ENCODE data around the gene TEX44.
"Not testable (repeated sequence)": the region's sequence is repeated elsewhere in the genome, so short reads cannot be mapped to it uniquely, and the experiment has no call there.

TEX44 gene

DNA sequence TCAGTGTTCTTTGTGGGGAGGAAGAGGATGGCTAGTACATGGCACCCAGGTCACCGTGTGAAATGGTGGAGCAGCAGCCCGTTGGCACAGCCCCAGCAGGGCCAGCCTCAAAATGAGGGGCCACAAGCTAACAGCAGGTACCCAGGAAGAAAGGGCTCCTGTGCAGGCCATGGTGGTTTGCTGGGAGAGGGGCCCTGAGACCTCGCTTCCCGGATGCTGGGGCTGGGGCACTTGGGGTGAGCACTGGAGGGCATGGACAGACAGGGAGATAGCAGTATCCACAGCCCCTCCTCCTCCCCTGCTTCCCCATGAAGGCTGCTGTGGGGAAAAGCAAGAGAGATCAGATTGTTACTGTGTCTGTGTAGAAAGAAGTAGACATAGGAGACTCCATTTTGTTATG, 16.2 kb upstream of the TEX44 start:
- H3K27ac ChIP-seq: no peak overlapping the region
- H3K4me3 ChIP-seq (ENCODE audit: low read depth, low read length): no peak overlapping the region
- in situ Hi-C loops (cut with HindIII; ENCODE audit: low pct_ligation_motif_present, low sequenced_read_pairs): no loop called here
- TF ChIP-seq, protein P1, sequence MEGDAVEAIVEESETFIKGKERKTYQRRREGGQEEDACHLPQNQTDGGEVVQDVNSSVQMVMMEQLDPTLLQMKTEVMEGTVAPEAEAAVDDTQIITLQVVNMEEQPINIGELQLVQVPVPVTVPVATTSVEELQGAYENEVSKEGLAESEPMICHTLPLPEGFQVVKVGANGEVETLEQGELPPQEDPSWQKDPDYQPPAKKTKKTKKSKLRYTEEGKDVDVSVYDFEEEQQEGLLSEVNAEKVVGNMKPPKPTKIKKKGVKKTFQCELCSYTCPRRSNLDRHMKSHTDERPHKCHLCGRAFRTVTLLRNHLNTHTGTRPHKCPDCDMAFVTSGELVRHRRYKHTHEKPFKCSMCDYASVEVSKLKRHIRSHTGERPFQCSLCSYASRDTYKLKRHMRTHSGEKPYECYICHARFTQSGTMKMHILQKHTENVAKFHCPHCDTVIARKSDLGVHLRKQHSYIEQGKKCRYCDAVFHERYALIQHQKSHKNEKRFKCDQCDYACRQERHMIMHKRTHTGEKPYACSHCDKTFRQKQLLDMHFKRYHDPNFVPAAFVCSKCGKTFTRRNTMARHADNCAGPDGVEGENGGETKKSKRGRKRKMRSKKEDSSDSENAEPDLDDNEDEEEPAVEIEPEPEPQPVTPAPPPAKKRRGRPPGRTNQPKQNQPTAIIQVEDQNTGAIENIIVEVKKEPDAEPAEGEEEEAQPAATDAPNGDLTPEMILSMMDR (IDR thresholded peaks at IDR 0.05; ENCODE audit: low read depth, low read length, missing control alignments): no peak
- H3K27me3 ChIP-seq (replicated peaks): no peaks in the 10 kb centered on the region
- no peak for DNase-seq
- H3K36me3 ChIP-seq (replicated peaks): no peaks in the 10 kb centered on the region

DNA sequence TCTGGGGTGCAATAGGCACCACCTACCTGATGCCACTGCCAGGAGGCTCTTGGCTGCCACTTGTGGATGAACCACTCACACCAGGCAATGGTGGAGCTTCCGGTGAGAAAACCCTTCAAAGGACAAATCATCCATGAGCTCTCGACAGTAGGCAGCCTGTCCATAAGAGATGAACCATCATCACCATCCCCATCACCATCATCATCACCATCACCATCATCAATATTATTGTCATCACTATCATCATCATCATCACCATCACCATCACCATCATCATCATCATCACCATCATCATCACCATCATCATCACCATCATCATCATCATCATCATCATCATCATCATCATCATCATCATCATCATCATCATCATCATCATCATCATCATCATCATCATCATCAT, 14.0 kb upstream of the TEX44 start:
- H3K27me3 ChIP-seq (replicated peaks); DNase-seq; H3K27ac ChIP-seq; H3K36me3 ChIP-seq (replicated peaks); H3K4me3 ChIP-seq (ENCODE audit: low read depth, low read length); in situ Hi-C loops (cut with HindIII; ENCODE audit: low pct_ligation_motif_present, low sequenced_read_pairs): not testable (repeated sequence)

- in situ Hi-C loops (cut with HindIII; ENCODE audit: low pct_ligation_motif_present, low sequenced_read_pairs): no loop called here
- Histone ChIP-seq H3K27ac (no peak overlapping the region), H3K36me3 (replicated peaks) (no peaks in the 10 kb centered on the region), H3K4me3 (ENCODE audit: low read depth, low read length) (no peak overlapping the region), H3K27me3 (replicated peaks) (no peaks in the 10 kb centered on the region)
- no peak for DNase-seq
- TF ChIP-seq, protein P1 (IDR thresholded peaks at IDR 0.05; ENCODE audit: low read depth, low read length, missing control alignments): no peak
Measured at GRCh38 chr2:231579560-231579959, 13.1 kb upstream of the TEX44 start.

GRCh38 chr2:231581328-231581727, 11.3 kb upstream of the TEX44 start:
- TF ChIP-seq, protein P1 (IDR thresholded peaks at IDR 0.05; ENCODE audit: low read depth, low read length, missing control alignments): no peak
- no peak overlapping the region for H3K27ac ChIP-seq
- in situ Hi-C loops (cut with HindIII; ENCODE audit: low pct_ligation_motif_present, low sequenced_read_pairs): no loop called here

DNA sequence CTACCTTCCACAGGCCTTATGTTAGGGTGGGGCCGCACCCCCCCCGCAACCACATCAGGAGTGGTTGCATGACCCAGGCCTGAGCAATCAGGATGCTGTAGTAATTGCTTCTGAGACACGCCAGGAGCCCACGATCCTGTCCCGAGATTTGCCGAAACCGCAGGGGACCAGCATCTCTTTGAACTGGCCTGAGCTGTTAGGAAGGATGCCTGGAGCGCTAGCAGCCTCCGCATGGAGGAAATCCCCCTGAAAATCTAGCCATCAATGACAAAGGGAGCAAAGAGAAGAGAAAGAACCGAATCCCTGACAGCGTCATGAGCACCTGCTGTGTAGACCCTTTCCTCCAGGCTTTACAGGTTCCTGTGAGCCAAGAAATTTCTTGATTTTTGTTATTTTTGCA, 8.7 kb upstream of the TEX44 start:
- Histone ChIP-seq H3K4me3 (ENCODE audit: low read depth, low read length) (no peak overlapping the region), H3K27me3 (replicated peaks) (no peaks in the 10 kb centered on the region), H3K27ac (no peak overlapping the region), H3K36me3 (replicated peaks) (no peaks in the 10 kb centered on the region)
- DNase-seq: no peak
- TF ChIP-seq, protein P1 (IDR thresholded peaks at IDR 0.05; ENCODE audit: low read depth, low read length, missing control alignments): no peak
- in situ Hi-C loops (cut with HindIII; ENCODE audit: low pct_ligation_motif_present, low sequenced_read_pairs): no loop called here

More at GRCh38 chr2:231581328-231581727, 11.3 kb upstream of the TEX44 start:
- no peak for DNase-seq
- no peaks in the 10 kb centered on the region for H3K36me3 ChIP-seq (replicated peaks)
- H3K4me3 ChIP-seq (ENCODE audit: low read depth, low read length): no peak overlapping the region
- no peaks in the 10 kb centered on the region for H3K27me3 ChIP-seq (replicated peaks)

DNA sequence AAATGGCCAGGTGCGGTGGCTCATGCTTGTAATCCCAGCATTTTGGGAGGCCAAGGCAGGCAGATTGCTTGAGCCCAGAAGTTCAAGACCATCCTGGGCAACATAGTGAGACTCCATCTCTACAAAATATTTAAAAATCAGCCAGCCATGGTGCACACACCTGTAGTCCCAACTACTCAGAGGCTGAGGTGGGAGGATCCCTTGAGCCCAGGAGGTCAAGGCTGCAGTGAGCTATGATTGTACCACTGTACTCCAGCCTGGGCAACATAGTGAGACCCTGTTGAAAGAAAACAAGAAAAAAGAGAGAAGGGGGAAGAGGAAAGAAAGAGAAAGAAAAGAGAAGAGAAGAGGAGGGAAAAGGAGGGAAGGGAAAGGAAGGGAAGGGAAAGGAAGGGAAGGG, 4.9 kb upstream of the TEX44 start:
- H3K4me3 ChIP-seq (ENCODE audit: low read depth, low read length); H3K27me3 ChIP-seq (replicated peaks); in situ Hi-C loops (cut with HindIII; ENCODE audit: low pct_ligation_motif_present, low sequenced_read_pairs); DNase-seq; H3K27ac ChIP-seq; H3K36me3 ChIP-seq (replicated peaks): not testable (repeated sequence)

GRCh38 chr2:231589656-231590055, 3.0 kb upstream of the TEX44 start:
- Histone ChIP-seq H3K4me3 (ENCODE audit: low read depth, low read length) (no peak overlapping the region), H3K27me3 (replicated peaks) (no peaks in the 10 kb centered on the region), H3K36me3 (replicated peaks) (no peaks in the 10 kb centered on the region), H3K27ac (no peak overlapping the region)
- TF ChIP-seq, protein P1 (IDR thresholded peaks at IDR 0.05; ENCODE audit: low read depth, low read length, missing control alignments): no peak
- in situ Hi-C loops (cut with HindIII; ENCODE audit: low pct_ligation_motif_present, low sequenced_read_pairs): no loop called here
- DNase-seq: no peak

All from brain microvascular endothelial cell (primary cell).